ENCODE data around the gene PHOSPHO1.

PHOSPHO1 gene

GRCh38 chr17:49218941-49219913, 11.4 kb downstream of the PHOSPHO1 start:
- no peak for DNase-seq (ENCODE audit: low spot score)

GRCh38 chr17:49217651-49218413, 12.8 kb downstream of the PHOSPHO1 start:
- DNase-seq (ENCODE audit: low spot score) = no peak

GRCh38 chr17:49216953-49217650, 13.5 kb downstream of the PHOSPHO1 start:
- no peak for DNase-seq (ENCODE audit: low spot score)

DNA sequence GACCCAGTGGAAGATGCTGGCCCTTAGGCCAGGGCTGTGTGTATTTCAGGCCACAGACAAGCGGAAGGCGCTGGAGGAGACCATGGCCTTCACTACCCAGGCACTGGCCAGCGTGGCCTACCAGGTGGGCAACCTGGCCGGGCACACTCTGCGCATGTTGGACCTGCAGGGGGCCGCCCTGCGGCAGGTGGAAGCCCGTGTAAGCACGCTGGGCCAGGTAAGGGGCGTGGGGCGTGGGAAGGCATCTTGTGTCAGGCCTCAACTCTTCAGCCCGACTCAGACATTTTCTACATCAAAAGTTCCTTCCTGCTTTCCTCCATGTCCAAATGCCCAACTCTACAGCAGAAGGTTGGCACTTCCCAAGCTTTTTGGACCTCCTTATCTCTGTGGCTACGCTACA, 14.1 kb downstream of the PHOSPHO1 start:
- DNase-seq (ENCODE audit: low spot score) = no peak

DNA sequence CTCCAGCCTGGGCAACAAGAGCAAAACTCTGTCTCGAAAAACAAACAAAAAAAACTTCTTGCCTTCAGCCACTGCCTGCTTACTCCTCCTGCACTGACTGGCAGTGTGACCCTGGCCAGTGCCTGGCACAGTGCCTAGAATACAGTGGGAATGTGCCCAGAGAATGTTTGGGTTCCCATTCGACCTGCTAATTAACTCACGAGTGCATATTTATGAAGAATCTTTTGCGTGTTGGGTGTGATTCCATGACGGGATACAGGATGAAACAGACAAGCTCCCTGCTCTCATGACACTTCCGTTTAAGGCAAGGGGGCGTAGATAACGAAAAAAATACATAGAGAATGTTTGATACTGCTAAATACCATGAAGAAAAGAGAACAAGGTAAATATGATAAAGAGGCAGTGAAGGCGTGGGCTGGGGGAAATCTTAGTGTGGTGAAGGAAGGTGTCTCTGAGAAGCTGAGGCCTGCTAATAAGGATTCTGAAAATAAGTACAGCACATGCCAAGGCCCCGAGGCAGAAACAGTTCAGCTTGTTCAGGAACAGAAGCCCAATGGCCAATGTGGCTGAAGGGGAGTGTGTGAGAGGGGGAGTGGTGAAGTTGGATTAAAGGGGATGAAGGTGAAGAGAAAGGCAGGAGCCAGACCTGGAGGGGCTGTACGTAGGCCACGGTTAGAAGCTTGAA, 15.8 kb downstream of the PHOSPHO1 start:
- DNase-seq (ENCODE audit: low spot score) = no peak

- no peak for DNase-seq (ENCODE audit: low spot score)
Measured at GRCh38 chr17:49213847-49214246, 16.7 kb downstream of the PHOSPHO1 start.

GRCh38 chr17:49213399-49213798, 17.2 kb downstream of the PHOSPHO1 start:
- no peak for DNase-seq (ENCODE audit: low spot score)

GRCh38 chr17:49210158-49211029, 20.2 kb downstream of the PHOSPHO1 start, which contains the start of the genes ABI3 and GNGT2:
Gene ABI3, plus strand, starts transcription at chr17:49210707. Its CDS starts 18 bp downstream, at chr17:49210725.
Gene GNGT2, minus strand, starts transcription at chr17:49210574. Its CDS starts 3,152 bp downstream, at chr17:49207422.
- no peak for DNase-seq (ENCODE audit: low spot score)

DNA sequence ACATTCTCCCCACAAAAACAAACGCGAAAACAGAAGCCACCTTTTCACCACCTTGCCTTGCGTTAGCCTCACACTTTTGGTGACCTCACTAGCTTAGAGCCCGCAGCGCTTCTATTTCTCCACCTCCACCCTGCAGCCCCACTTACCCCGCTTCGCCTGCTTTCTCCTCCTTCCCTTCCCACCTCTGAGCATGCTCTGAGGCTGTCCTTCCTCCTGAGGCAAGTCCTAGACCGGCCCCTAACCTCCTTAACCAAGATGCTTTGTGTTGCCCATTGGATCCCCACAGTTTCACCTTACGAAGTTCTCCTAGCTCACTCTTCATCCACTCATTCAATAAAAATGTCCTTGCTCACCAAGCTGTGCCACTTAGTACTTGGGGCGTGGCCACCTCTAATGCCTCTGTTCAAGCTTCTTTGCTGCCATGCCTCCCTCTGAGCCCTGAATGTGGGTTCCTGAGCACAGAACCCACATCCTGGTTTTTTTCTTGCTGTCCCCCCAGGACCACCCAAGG, 21.5 kb downstream of the PHOSPHO1 start:
- DNase-seq (ENCODE audit: low spot score) = no peak

- no peak for DNase-seq (ENCODE audit: low spot score)
Measured at GRCh38 chr17:49204516-49204915, 26.1 kb downstream of the PHOSPHO1 start.

- no peak for DNase-seq (ENCODE audit: low spot score)
Measured at GRCh38 chr17:49203796-49204195, 26.8 kb downstream of the PHOSPHO1 start.

GRCh38 chr17:49201481-49201927, 29.1 kb downstream of the PHOSPHO1 start:
- DNase-seq (ENCODE audit: low spot score) = no peak

DNA sequence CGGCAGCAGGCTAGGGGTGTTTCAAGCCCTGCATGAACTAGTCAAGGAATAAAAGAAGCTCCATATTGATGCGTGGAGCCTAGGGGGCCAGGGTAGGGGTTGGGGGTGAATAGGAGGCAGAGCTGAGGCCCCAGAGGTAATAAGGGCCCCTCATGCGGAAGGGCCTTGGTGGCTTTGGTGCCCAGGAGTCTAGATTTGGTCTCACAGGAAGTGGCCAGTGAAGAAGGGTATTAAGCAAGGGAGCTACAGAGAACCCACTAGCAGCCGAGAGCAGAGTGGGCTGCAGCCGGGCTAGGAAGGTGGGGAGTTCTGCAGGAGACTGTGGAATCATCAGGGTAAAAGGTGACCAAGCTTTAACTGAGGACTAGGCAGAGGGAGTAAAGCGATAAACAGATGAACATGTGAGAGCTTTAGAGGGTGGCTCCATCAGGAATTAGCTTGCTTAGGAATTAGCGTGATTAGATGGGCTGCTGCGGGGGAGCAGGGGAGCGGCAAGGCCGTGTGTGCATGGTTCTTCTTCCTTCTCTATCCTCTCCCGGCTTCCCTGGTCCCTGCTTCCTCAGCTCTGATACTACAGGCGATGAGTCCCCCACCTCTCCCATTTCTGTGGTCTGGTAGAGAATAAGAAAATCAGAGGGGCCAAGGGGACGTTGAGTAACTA, 30.0 kb downstream of the PHOSPHO1 start:
- no peak for DNase-seq (ENCODE audit: low spot score)

DNA sequence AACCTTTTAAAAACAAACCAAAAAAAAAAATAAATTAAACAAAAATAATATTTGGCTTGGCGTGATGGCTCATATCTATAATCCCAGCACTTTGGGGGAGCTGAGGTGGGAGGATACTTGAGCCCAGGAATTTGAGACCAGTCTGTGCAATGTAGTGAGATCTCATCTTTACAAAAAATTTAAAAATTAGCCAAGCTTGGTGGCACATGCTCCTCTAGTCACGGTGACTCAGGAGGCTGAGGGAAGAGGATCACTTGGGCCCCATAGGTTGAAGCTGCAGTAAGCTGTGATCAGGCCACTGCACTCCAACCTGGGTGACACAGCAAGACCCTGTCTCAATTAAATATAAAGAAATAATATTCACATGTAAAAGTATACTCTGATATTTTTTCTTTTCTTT, 32.4 kb downstream of the PHOSPHO1 start:
- DNase-seq (ENCODE audit: low spot score) = no peak

DNA sequence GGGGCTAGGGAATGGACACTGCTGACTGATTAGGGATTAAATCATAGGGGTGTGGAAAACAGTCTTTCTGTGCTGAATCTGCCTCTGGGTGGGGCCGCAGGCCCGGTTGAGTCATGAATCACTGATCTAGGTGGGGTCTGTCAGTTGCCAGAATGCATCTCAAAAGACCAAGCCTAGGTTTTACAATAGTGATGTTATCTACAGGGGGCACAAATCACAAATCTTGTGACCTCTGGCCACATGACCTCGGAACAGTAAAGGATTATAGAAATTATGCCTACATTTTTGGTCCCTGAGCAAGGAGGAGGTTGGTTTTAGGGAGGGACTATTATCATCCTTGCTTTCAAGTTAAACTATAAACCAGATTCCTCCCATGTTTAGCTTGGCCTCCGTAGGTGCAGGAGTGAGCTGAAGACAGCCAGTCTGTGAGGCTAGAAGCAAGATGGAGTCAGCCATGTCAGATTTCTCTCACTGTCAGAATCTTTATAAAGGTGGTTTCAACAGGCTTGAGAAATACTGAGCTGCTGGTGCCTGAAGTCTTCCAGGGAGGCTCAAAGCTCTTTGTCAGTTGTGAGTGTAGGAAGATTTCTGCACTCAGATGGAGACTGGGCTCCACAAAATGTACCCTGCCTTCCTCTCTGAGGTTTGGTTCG, 33.1 kb downstream of the PHOSPHO1 start:
- DNase-seq (ENCODE audit: low spot score) = no peak

- no peak for DNase-seq (ENCODE audit: low spot score)
Measured at GRCh38 chr17:49196520-49196919, 34.1 kb downstream of the PHOSPHO1 start.

DNA sequence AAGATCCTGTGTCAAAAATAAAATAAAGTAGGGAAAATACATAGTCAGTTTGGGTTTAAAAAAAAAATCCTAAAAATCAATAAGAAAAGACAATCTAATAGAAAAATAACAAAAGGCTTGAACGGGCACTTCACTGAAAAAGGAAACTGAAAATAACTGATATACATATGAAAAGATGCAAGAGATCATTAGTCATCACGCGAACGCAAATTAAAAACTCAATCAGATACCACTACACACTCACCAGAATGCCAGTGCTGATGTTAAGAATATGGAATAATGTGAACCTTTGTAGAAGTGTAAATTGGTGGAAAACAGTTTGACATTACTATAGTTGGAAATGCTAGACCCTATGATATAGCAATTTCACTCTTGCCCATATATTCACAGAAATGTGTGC, 34.8 kb downstream of the PHOSPHO1 start:
- no peak for DNase-seq (ENCODE audit: low spot score)

DNA sequence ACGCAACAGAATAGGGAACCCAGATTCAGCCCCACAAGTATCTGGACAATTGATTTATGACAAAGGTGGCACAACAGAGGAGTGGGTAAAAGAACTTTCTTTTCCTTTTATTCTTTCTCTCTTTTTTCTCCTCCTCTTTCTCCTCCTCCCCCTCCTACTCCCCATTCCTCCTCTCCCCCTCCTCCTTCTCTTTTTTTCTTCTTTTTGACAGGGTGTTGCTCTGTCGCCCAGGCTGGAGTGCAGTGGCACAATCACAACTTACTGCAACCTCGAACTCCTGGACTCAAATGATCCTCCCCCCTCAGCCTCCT, 36.3 kb downstream of the PHOSPHO1 start:
- no peak for DNase-seq (ENCODE audit: low spot score)

- DNase-seq (ENCODE audit: low spot score) = peak; percentile 24
Measured at GRCh38 chr17:49193513-49194296, 36.9 kb downstream of the PHOSPHO1 start.
